K562 (cell line): ENCODE results near the gene ZNF787. TPM values are rescaled to one million over a fixed set of nuclear protein-coding genes. Genes with fewer than 3 reads are reported as not detected.
A peak's percentile ranks its signal among the peaks of the same experiment; 100 is the strongest.

ENCODE experiments used
- ATAC-seq: fragments of 200-7000 bp; cut with Tn5 transposase; 3 replicates; pipeline ENCODE4 v1.9.1; 2020; ENCODE audit warnings: moderate library complexity
- BruUV-seq: library from RNA; stranded (reverse); fragments of 400-500 nt; replicated peaks from 2 replicates; lab custom pipeline; 2021; lab: Mats Ljungman, UMichigan
- CTCF ChIA-PET: fragments of 300-600 bp; formaldehyde crosslinking; extraction: SDS; loops from one replicate; lab custom pipeline; 2021; ENCODE audit warnings: low intra/inter-chr PET ratio; lab: Yijun Ruan, JAX
- POLR2A ChIA-PET: fragments of 300-600, 350-650 bp; sonication (Branson Sonifier 250); formaldehyde crosslinking; extraction: SDS; loops from one replicate; lab custom pipeline; 2021; ENCODE audit warnings: antibody characterized with exemption, inconsistent platforms; lab: Yijun Ruan, JAX
- DNase-seq, 4 experiments: peaks; one replicate each; pipeline versions ENCODE4 v3.0.0 to v3.0.0-alpha.2; 2011 to 2018; ENCODE audit warnings: low spot score in 3 of 4, mixed read lengths in 3 of 4; ENCODE audit errors: extremely low read depth in 1 of 4
- FAIRE-seq: peaks from 2 replicates; lab custom pipeline; 2011; peaks lifted over from hg19 to GRCh38; lab: Jason Lieb, UNC
- H2AFZ ChIP-seq: 2 replicates; pipeline ENCODE4 v1.6.0; 2011; ENCODE audit warnings: low read depth, low read length, control low read depth, inconsistent platforms
- H3K27ac ChIP-seq: fragments of 200-600 bp; 3 replicates; pipeline ENCODE4 v1.8.0; 2011; ENCODE audit warnings: low read depth, mild to moderate bottlenecking, control low read depth, inconsistent platforms, low read length, moderate library complexity, mixed read lengths; ENCODE audit errors: extremely low read depth
- H3K27me3 ChIP-seq, 2 experiments: fragments of 300-600 bp in 1 of 2; 2 replicates in 1 of 2; 3 replicates in 1 of 2; pipeline versions ENCODE4 v1.6.0 to v1.8.0; 2011; ENCODE audit warnings: inconsistent platforms in 2 of 2, low read length in 2 of 2, mild to moderate bottlenecking in 1 of 2, mixed read lengths in 1 of 2, moderate library complexity in 1 of 2; ENCODE audit not compliant: control insufficient read depth in 2 of 2, insufficient read depth in 2 of 2
- H3K36me3 ChIP-seq: fragments of 300-600 bp; 3 replicates; pipeline ENCODE4 v1.8.0; 2011; ENCODE audit warnings: mild to moderate bottlenecking, low read length, inconsistent platforms; ENCODE audit not compliant: control insufficient read depth, insufficient read depth
- H3K4me1 ChIP-seq, 2 experiments: fragments of 200-600 bp in 1 of 2; replicated peaks in 1 of 2; 2 replicates in 1 of 2; 3 replicates in 1 of 2; pipeline versions ENCODE4 v1.5.1 to v1.8.0; 2011; ENCODE audit warnings: inconsistent platforms in 2 of 2, low read length in 2 of 2, mild to moderate bottlenecking in 1 of 2, mixed read lengths in 1 of 2, moderate library complexity in 1 of 2; ENCODE audit not compliant: control insufficient read depth in 2 of 2, insufficient read depth in 2 of 2
- H3K4me2 ChIP-seq: 2 replicates; pipeline ENCODE4 v1.6.1; 2011; ENCODE audit warnings: low read length, control low read depth, inconsistent platforms, mixed read lengths; ENCODE audit not compliant: insufficient read depth
- H3K4me3 ChIP-seq: fragments of 200-600 bp; sonication (generic), shearing (Covaris generic); 2 replicates; pipeline ENCODE4 v1.5.1; 2016; ENCODE audit warnings: control low read depth, inconsistent platforms
- H3K79me2 ChIP-seq: fragments of 200-600 bp; 3 replicates; pipeline ENCODE4 v1.8.0; 2011; ENCODE audit warnings: low read length, inconsistent platforms; ENCODE audit not compliant: control insufficient read depth, insufficient read depth
- H3K9ac ChIP-seq, 2 experiments: 2 replicates each; pipeline versions ENCODE4 v1.6.0 to v1.6.1; 2011; ENCODE audit warnings: low read depth in 2 of 2, low read length in 2 of 2, control low read depth in 1 of 2, inconsistent platforms in 1 of 2, mild to moderate bottlenecking in 1 of 2, mixed read lengths in 1 of 2; ENCODE audit not compliant: insufficient read depth in 1 of 2
- H3K9me1 ChIP-seq: one replicate; pipeline ENCODE4 v1.6.0; 2011; ENCODE audit warnings: inconsistent platforms, mild to moderate bottlenecking, low read length, moderate library complexity; ENCODE audit not compliant: control insufficient read depth, insufficient read depth
- H3K9me3 ChIP-seq: replicated peaks from 2 replicates; pipeline ENCODE4 v1.5.1; 2011; ENCODE audit warnings: low read depth, low read length, inconsistent platforms; ENCODE audit not compliant: control insufficient read depth, insufficient read depth
- H4K20me1 ChIP-seq: replicated peaks from 2 replicates; pipeline ENCODE4 v1.6.1; 2011; ENCODE audit warnings: low read length, inconsistent platforms, mixed read lengths; ENCODE audit not compliant: control insufficient read depth, insufficient read depth
- CEBPG ChIP-seq, 3 experiments: fragments of 200-800 bp in 1 of 3; sonication (Bioruptor generic) in 1 of 3; sonication (generic) in 1 of 3; formaldehyde crosslinking in 1 of 3; IDR thresholded peaks in 2 of 3; conservative IDR thresholded peaks in 1 of 3; 2 replicates each; pipeline versions ENCODE4 v1.6.1 to v1.8.0; 2016 to 2022; ENCODE audit warnings: missing compliant biosample characterization in 2 of 3, missing genetic modification characterization in 2 of 3, mild to moderate bottlenecking in 1 of 3, missing genetic modification reagents in 1 of 3
- CLOCK ChIP-seq: fragments of 250-450 bp; sonication (Bioruptor Pico); IDR thresholded peaks from 2 replicates; pipeline ENCODE4 v1.4.0; 2020; ENCODE audit warnings: mild to moderate bottlenecking, moderate library complexity, borderline replicate concordance
- HMGXB4 ChIP-seq: sonication (generic); formaldehyde crosslinking; IDR thresholded peaks from 2 replicates; pipeline ENCODE4 v1.8.1; 2023; ENCODE audit warnings: mild to moderate bottlenecking, missing genetic modification reagents
- NELFE ChIP-seq: IDR thresholded peaks from 2 replicates; pipeline ENCODE4 v1.6.1; 2011; ENCODE audit warnings: mild to moderate bottlenecking; ENCODE audit not compliant: insufficient read depth, insufficient read length
- PREB ChIP-seq: sonication (generic); formaldehyde crosslinking; IDR thresholded peaks from 2 replicates; pipeline ENCODE4 v1.8.1; 2023; ENCODE audit warnings: mild to moderate bottlenecking, missing genetic modification reagents
- ZNF24 ChIP-seq: fragments of 450-650 bp; IDR thresholded peaks from 2 replicates; pipeline ENCODE4 v1.6.1; 2016
- ZNF3 ChIP-seq: fragments of 250-450 bp; sonication (Bioruptor Pico); IDR thresholded peaks from 2 replicates; pipeline ENCODE4 v1.5.0; 2021; ENCODE audit warnings: mild to moderate bottlenecking, moderate library complexity
- ZNF740 ChIP-seq, 3 experiments: fragments of 200-800 bp in 1 of 3; sonication (Bioruptor generic) in 1 of 3; sonication (generic) in 1 of 3; formaldehyde crosslinking in 1 of 3; IDR thresholded peaks; 2 replicates each; pipeline versions ENCODE4 v1.6.1 to v1.8.0; 2016 to 2022; ENCODE audit warnings: mild to moderate bottlenecking in 2 of 3, missing compliant biosample characterization in 2 of 3, missing genetic modification characterization in 2 of 3, missing genetic modification reagents in 1 of 3
- WGBS: fragments of 100-300 bp; shearing (Covaris generic); methylation state at CpG from one replicate; pipeline ENCODE4 v1.1.6; 2016; ENCODE audit warnings: low coverage, mixed read lengths; ENCODE audit not compliant: insufficient coverage; ENCODE audit errors: missing lambda C conversion rate; 5-methylcytosine and 5-hydroxymethylcytosine counted together
- in situ Hi-C: fragments of 300-500 bp; cut with MboI; formaldehyde crosslinking; loops from 4 replicates; pipeline ENCODE4 v1.15.0; 2018; ENCODE audit warnings: inconsistent platforms, mixed read lengths
- intact Hi-C: fragments of 100-400 bp; cut with micrococcal nuclease; formaldehyde crosslinking; loops from 2 replicates; pipeline ENCODE4 v1.14.2; 2022
- polyA plus RNA-seq, 8 experiments: library from polyadenylated mRNA; depleted of rRNA in 4 of 8; stranded (reverse) in 5 of 8; unstranded in 3 of 8; fragments of >200 nt; fragmentation: Nextera tagmentation in 2 of 8; fragmentation: Illumina TruSeq in 1 of 8; extraction: Ambion mirVana in 2 of 8; extraction: Trizol in 1 of 8; gene quantifications; 2 replicates each; pipeline versions ENCODE4 v1.2.1 to v1.2.3, GENCODE V29; 2011 to 2014; ENCODE audit warnings: inconsistent platforms in 1 of 8, missing spikeins in 1 of 8
- total RNA-seq, 7 experiments: library from RNA; depleted of rRNA in 6 of 7; stranded (reverse); fragments of >200 nt in 6 of 7; fragmentation: Illumina TruSeq in 2 of 7; extraction: Trizol in 2 of 7; gene quantifications; 2 replicates each; pipeline versions ENCODE4 v1.2.1 to v1.2.3, GENCODE V29; 2011 to 2021; ENCODE audit warnings: low replicate concordance in 1 of 7

Gene ZNF787
- total and polyA plus RNA-seq, 9 of the 15 experiments (the other 6 are each of a cell fraction or from before 2014, with no cell fraction given), result 0.45 to 77.6 (median 7.3) TPM

GRCh38 chr19:56083668-56084067 lies 37.4 kb downstream of the ZNF787 start (continued):
- peak; percentile 85 for TF ChIP-seq ZNF740 (CRISPR knock-in tag; IDR thresholded peaks at IDR 0.05)
- peak in 1 of 2 experiments; percentile 92; a peak in 2 of 4 replicates for TF ChIP-seq ZNF740 (tag; IDR thresholded peaks at IDR 0.05)
- no peak for TF ChIP-seq ZNF24
- TF ChIP-seq CEBPG (CRISPR knock-in tag; IDR thresholded peaks at IDR 0.05), result no peak
- no peak for TF ChIP-seq CEBPG (tag; conservative IDR thresholded peaks at IDR 0.05 in 1 of 2, IDR thresholded peaks at IDR 0.05 in 1 of 2)
- TF ChIP-seq, all 486 proteins: peak for 4

GRCh38 chr19:56080669-56081401 lies 40.3 kb downstream of the ZNF787 start:
- ChIA-PET CTCF (no interaction called here), POLR2A (interaction anchor here (0.7 kb wide), 1 partner anchor 30 kb away, joined by 3 read pairs; no protein-coding TSS in a partner anchor)
- in situ Hi-C loops (no loop called here), intact Hi-C loops (no loop called here)
- Histone ChIP-seq H2AFZ (peak overlapping the region; percentile 73; the same call in 1 of the 2 replicates), H3K79me2 (no peaks in the 10 kb centered on the region), H3K4me2 (peak overlapping the region; percentile 61), H3K36me3 (peaks cover 3% of the 10 kb centered on the region; the same call in 1 of the 3 replicates), H3K9me1 (peaks cover 3% of the 10 kb centered on the region), H4K20me1 (peaks cover 9% of the 10 kb centered on the region), H3K9ac (peak overlapping the region in 1 of 2 experiments; percentile 81; a peak in 3 of 4 replicates), H3K27me3 (no peaks in the 10 kb centered on the region), H3K4me3 (no peak overlapping the region), H3K9me3 (no peaks in the 10 kb centered on the region), H3K27ac (no peak overlapping the region), H3K4me1 (peaks cover 8 to 17% of the 10 kb centered on the region in 2 experiments; a peak in 4 of 5 replicates)
- ATAC-seq, result peak; percentile 89
- BruUV-seq, result no TSS peak
- 39% methylated on average over 36 of the region's 36 CpGs for WGBS
- peak; percentile 88 for FAIRE-seq
- DNase-seq, result peak; percentile 77 to 87 (median 82)
- TF ChIP-seq PREB (CRISPR knock-in tag) (no peak), HMGXB4 (CRISPR knock-in tag) (no peak), CLOCK (no peak), ZNF3 (CRISPR knock-in tag) (no peak), NELFE (no peak)
